HepG2 (cell line): Measurements from ENCODE around the gene SPSB2. TPM values are rescaled to one million over a fixed set of nuclear protein-coding genes. Genes with fewer than 3 reads are reported as not detected.

Experiments
- CEBPG ChIP-seq: IDR thresholded peaks from 2 replicates; pipeline ENCODE4 v1.6.1; 2016
- HNRNPUL1 ChIP-seq: fragments of 200-400 bp; formaldehyde crosslinking; IDR thresholded peaks from 2 replicates; pipeline ENCODE4 v1.6.1; 2017; ENCODE audit warnings: low read depth, mild to moderate bottlenecking, low read length, moderate library complexity
- KDM5B ChIP-seq: sonication (generic); formaldehyde crosslinking; IDR thresholded peaks from 2 replicates; pipeline ENCODE4 v1.4.0; 2020; ENCODE audit warnings: missing genetic modification reagents, mild to moderate bottlenecking, borderline replicate concordance
- RBM22 ChIP-seq: fragments of 200-400 bp; formaldehyde crosslinking; optimal IDR thresholded peaks from 2 replicates; pipeline ENCODE3; 2017; ENCODE audit warnings: mild to moderate bottlenecking, low read length, moderate library complexity
- SAP130 ChIP-seq: IDR thresholded peaks from 2 replicates; pipeline ENCODE4 v1.6.1; 2016; ENCODE audit warnings: low read depth
- SOX6 ChIP-seq, 2 experiments: fragments of 450-650 bp in 1 of 2; sonication (generic) in 1 of 2; formaldehyde crosslinking in 1 of 2; IDR thresholded peaks; 2 replicates each; pipeline versions ENCODE4 v1.4.0 to v1.6.1; 2017 to 2020; ENCODE audit warnings: antibody characterized with exemption in 1 of 2, mild to moderate bottlenecking in 1 of 2, missing genetic modification reagents in 1 of 2
- ZNF17 ChIP-seq: sonication (generic); formaldehyde crosslinking; IDR thresholded peaks from 2 replicates; pipeline ENCODE4 v1.5.0; 2020; ENCODE audit warnings: mild to moderate bottlenecking, missing genetic modification reagents
- ZNF775 ChIP-seq: sonication (generic); formaldehyde crosslinking; IDR thresholded peaks from 2 replicates; pipeline ENCODE4 v1.4.0; 2020; ENCODE audit warnings: missing genetic modification reagents, mild to moderate bottlenecking, moderate library complexity, borderline replicate concordance
- polyA plus RNA-seq, 8 experiments: library from polyadenylated mRNA; depleted of rRNA in 3 of 8; stranded (reverse) in 7 of 8; unstranded in 1 of 8; fragments of >200 nt; fragmentation: Illumina TruSeq in 4 of 8; extraction: Trizol in 4 of 8; gene quantifications; 2 replicates each; pipeline versions ENCODE4 v1.2.1 to v1.2.3, GENCODE V29; 2011 to 2016; ENCODE audit warnings: low read depth in 4 of 8, missing spikeins in 1 of 8, mixed read lengths in 1 of 8; ENCODE audit not compliant: insufficient read depth in 1 of 8
- total RNA-seq, 5 experiments: library from RNA; depleted of rRNA; stranded (reverse); fragments of >200 nt; fragmentation: Illumina TruSeq; extraction: Trizol; gene quantifications; 2 replicates each; pipeline ENCODE4 v1.2.3, GENCODE V29; 2016; ENCODE audit warnings: low read depth in 1 of 5
- TF ChIP-seq, protein P1 (sequence below): sonication (generic); formaldehyde crosslinking; IDR thresholded peaks from 2 replicates; pipeline ENCODE4 v1.5.1; 2020; ENCODE audit warnings: mild to moderate bottlenecking, missing genetic modification reagents, moderate library complexity
- TF ChIP-seq, protein P2 (sequence below): IDR thresholded peaks from 2 replicates; pipeline ENCODE4 v1.4.0; 2020; ENCODE audit warnings: mild to moderate bottlenecking, missing genetic modification reagents
- TF ChIP-seq, protein P3 (sequence below): sonication (generic); formaldehyde crosslinking; IDR thresholded peaks from 2 replicates; pipeline ENCODE4 v1.8.0; 2022; ENCODE audit warnings: low read depth, missing genetic modification reagents
- TF ChIP-seq, protein P4 (sequence below): sonication (generic); formaldehyde crosslinking; IDR thresholded peaks from 2 replicates; pipeline ENCODE4 v1.4.0; 2020; ENCODE audit warnings: low read depth, missing genetic modification reagents

Gene SPSB2
- total and polyA plus RNA-seq, 2 of the 13 experiments (the other 11 are each of a cell fraction or from before 2014, with no cell fraction given), result 2.0 to 6.2 TPM

DNA sequence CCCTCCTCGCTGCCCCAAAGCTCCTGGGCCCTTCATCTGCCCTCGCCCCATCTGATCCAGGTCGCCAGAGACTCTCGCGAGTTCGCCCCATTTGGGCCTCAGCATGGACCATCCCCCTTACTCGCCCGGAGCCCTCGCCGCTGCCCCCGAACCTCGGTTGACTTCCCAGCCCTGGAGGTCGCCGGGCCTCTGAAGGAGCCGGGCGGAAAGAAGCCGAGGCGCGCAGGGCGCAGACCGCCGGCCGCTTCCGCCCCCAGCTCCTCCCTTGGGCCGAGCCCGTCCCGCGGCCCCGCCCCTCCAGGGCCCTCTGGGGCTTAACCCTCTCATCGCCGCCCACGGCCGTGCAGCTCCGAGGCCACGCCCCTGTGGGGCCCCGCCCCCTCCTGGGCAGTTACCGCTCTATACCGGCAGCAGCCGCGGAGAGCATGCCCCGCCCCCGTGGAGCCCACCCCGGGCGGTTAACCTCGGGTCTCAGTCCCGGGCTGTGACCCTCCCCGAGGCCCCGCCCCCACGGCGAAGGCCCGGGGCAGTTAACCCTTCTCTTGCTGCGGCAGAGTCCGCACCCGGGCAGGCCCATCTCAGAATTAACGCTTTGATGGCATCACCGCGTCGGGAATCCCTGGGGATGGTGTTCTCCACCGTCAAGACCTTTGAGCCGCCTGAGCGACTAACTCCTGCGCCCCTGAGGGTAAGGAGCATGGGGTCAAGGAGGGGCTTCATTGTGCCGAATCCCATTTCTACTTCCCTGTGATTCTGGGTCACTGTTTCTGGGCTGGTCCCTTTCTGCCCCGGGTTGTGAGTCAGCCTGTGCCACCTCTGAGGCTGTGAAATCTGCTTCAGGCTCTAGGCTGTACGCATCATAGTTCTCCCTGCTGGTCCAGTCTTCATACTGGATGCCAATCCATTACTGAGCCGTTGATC lies at the start of gene SPSB2 (continued):
- TF ChIP-seq, protein P1, sequence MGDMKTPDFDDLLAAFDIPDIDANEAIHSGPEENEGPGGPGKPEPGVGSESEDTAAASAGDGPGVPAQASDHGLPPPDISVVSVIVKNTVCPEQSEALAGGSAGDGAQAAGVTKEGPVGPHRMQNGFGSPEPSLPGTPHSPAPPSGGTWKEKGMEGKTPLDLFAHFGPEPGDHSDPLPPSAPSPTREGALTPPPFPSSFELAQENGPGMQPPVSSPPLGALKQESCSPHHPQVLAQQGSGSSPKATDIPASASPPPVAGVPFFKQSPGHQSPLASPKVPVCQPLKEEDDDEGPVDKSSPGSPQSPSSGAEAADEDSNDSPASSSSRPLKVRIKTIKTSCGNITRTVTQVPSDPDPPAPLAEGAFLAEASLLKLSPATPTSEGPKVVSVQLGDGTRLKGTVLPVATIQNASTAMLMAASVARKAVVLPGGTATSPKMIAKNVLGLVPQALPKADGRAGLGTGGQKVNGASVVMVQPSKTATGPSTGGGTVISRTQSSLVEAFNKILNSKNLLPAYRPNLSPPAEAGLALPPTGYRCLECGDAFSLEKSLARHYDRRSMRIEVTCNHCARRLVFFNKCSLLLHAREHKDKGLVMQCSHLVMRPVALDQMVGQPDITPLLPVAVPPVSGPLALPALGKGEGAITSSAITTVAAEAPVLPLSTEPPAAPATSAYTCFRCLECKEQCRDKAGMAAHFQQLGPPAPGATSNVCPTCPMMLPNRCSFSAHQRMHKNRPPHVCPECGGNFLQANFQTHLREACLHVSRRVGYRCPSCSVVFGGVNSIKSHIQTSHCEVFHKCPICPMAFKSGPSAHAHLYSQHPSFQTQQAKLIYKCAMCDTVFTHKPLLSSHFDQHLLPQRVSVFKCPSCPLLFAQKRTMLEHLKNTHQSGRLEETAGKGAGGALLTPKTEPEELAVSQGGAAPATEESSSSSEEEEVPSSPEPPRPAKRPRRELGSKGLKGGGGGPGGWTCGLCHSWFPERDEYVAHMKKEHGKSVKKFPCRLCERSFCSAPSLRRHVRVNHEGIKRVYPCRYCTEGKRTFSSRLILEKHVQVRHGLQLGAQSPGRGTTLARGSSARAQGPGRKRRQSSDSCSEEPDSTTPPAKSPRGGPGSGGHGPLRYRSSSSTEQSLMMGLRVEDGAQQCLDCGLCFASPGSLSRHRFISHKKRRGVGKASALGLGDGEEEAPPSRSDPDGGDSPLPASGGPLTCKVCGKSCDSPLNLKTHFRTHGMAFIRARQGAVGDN (CRISPR knock-in tag), result peak; percentile 66
- TF ChIP-seq ZNF775 (CRISPR knock-in tag) (no peak), SOX6 (IDR thresholded peaks at IDR 0.05) (no peak), SOX6 (CRISPR knock-in tag; IDR thresholded peaks at IDR 0.05) (peak; percentile 48; the same call in 1 of the 2 replicates), KDM5B (peak; percentile 52), SAP130 (CRISPR knock-in tag) (peak; percentile 82), ZNF17 (CRISPR knock-in tag) (no peak), RBM22 (no peak), CEBPG (CRISPR knock-in tag) (peak; percentile 19; the same call in 1 of the 2 replicates), HNRNPUL1 (peak; percentile 58; the same call in 1 of the 2 replicates)
- TF ChIP-seq, protein P2, sequence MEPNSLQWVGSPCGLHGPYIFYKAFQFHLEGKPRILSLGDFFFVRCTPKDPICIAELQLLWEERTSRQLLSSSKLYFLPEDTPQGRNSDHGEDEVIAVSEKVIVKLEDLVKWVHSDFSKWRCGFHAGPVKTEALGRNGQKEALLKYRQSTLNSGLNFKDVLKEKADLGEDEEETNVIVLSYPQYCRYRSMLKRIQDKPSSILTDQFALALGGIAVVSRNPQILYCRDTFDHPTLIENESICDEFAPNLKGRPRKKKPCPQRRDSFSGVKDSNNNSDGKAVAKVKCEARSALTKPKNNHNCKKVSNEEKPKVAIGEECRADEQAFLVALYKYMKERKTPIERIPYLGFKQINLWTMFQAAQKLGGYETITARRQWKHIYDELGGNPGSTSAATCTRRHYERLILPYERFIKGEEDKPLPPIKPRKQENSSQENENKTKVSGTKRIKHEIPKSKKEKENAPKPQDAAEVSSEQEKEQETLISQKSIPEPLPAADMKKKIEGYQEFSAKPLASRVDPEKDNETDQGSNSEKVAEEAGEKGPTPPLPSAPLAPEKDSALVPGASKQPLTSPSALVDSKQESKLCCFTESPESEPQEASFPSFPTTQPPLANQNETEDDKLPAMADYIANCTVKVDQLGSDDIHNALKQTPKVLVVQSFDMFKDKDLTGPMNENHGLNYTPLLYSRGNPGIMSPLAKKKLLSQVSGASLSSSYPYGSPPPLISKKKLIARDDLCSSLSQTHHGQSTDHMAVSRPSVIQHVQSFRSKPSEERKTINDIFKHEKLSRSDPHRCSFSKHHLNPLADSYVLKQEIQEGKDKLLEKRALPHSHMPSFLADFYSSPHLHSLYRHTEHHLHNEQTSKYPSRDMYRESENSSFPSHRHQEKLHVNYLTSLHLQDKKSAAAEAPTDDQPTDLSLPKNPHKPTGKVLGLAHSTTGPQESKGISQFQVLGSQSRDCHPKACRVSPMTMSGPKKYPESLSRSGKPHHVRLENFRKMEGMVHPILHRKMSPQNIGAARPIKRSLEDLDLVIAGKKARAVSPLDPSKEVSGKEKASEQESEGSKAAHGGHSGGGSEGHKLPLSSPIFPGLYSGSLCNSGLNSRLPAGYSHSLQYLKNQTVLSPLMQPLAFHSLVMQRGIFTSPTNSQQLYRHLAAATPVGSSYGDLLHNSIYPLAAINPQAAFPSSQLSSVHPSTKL (CRISPR knock-in tag), result peak; percentile 59; the same call in 1 of the 2 replicates
- TF ChIP-seq, protein P3, sequence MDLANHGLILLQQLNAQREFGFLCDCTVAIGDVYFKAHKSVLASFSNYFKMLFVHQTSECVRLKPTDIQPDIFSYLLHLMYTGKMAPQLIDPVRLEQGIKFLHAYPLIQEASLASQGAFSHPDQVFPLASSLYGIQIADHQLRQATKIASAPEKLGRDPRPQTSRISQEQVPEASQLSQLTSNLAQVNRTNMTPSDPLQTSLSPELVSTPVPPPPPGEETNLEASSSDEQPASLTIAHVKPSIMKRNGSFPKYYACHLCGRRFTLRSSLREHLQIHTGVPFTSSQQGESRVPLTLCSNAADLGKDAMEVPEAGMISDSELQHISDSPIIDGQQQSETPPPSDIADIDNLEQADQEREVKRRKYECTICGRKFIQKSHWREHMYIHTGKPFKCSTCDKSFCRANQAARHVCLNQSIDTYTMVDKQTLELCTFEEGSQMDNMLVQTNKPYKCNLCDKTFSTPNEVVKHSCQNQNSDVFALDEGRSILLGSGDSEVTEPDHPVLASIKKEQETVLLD (CRISPR knock-in tag), result peak; percentile 82; the same call in 1 of the 2 replicates
- TF ChIP-seq, protein P4, sequence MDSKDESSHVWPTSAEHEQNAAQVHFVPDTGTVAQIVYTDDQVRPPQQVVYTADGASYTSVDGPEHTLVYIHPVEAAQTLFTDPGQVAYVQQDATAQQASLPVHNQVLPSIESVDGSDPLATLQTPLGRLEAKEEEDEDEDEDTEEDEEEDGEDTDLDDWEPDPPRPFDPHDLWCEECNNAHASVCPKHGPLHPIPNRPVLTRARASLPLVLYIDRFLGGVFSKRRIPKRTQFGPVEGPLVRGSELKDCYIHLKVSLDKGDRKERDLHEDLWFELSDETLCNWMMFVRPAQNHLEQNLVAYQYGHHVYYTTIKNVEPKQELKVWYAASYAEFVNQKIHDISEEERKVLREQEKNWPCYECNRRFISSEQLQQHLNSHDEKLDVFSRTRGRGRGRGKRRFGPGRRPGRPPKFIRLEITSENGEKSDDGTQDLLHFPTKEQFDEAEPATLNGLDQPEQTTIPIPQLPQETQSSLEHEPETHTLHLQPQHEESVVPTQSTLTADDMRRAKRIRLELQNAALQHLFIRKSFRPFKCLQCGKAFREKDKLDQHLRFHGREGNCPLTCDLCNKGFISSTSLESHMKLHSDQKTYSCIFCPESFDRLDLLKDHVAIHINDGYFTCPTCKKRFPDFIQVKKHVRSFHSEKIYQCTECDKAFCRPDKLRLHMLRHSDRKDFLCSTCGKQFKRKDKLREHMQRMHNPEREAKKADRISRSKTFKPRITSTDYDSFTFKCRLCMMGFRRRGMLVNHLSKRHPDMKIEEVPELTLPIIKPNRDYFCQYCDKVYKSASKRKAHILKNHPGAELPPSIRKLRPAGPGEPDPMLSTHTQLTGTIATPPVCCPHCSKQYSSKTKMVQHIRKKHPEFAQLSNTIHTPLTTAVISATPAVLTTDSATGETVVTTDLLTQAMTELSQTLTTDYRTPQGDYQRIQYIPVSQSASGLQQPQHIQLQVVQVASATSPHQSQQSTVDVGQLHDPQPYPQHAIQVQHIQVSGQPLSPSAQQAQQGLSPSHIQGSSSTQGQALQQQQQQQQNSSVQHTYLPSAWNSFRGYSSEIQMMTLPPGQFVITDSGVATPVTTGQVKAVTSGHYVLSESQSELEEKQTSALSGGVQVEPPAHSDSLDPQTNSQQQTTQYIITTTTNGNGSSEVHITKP (CRISPR knock-in tag), result peak; percentile 78; the same call in 1 of the 2 replicates
